HG03558 (cell line): ENCODE data around the gene TBC1D8.
A peak's percentile ranks its signal among the peaks of the same experiment; 100 is the strongest.

Experiments
- ATAC-seq: cut with Tn5 transposase; IDR thresholded peaks from one replicate; pipeline ENCODE4 v1.9.1; 2021; ENCODE audit warnings: moderate number of reproducible peaks; ENCODE audit not compliant: unreplicated experiment; ENCODE audit errors: extremely low read depth

Gene TBC1D8

DNA sequence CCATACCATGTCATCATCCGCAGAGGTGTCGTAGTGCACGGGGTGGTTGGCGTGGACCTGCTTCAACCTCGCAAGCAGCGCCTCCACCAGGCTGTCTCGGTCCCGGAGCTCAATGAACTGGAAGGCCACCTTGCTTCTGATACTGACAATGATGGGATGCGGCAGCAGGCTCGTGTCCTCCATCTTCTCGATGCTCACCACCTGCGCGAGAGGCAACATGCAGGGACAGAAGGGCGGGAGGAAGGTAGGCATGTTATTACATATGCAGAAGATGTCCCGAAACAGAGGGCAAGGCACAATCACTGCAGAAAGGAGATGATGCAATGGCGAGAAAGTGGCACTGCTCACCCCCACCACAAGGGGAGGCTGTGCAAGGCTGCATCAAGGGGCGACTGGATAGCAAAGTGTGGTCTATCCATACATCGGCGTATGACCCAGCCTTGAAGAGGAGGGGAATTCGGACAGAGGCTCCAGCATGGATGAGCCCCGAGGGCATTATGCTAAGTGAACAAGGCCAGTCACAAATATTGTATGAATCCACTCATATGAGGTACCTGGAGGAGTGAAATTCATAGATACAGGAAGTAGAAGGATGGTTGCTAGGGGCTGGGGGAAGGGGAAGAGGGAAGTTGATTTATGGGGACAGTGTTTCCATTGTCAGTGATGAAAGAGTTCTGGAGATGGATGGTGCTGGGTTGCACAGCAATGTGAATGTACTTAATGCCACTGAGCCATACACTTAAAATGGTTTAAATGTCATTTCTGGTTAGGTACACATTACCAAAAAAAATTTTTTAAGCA is 112.5 kb downstream of the TBC1D8 start:
- ATAC-seq: no peak

DNA sequence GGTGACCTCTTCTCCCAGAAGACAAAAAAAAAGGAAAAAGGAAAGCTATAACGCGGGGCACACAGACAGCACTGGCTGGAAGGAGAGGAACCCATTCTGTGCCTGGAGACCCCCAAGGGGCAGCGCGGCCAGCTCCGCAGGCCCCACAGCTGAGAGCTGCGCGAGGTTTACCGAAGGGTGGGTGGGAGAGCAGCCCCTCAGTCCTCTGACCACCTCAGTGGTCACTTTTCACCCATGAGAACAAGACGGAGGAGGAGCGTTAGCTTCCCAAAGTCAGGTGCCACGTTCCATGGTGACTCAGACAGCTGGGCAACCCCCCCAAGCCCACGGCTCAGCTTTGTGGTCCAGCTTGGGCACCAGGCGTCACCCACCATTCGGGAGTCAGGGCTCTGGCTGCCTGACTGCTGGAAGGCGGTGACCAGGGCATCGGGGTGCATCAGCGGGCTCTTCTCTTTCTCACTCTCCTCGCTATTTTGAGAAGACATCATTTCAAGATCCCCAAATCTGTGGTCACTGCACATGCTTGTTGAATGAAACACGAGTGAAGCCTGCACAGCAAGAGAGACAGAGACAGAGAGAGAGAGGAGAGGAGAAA is 113.9 kb downstream of the TBC1D8 start:
- no peak for ATAC-seq

GRCh38 chr2:101036562-101036961 is 114.6 kb downstream of the TBC1D8 start:
- ATAC-seq: no peak

DNA sequence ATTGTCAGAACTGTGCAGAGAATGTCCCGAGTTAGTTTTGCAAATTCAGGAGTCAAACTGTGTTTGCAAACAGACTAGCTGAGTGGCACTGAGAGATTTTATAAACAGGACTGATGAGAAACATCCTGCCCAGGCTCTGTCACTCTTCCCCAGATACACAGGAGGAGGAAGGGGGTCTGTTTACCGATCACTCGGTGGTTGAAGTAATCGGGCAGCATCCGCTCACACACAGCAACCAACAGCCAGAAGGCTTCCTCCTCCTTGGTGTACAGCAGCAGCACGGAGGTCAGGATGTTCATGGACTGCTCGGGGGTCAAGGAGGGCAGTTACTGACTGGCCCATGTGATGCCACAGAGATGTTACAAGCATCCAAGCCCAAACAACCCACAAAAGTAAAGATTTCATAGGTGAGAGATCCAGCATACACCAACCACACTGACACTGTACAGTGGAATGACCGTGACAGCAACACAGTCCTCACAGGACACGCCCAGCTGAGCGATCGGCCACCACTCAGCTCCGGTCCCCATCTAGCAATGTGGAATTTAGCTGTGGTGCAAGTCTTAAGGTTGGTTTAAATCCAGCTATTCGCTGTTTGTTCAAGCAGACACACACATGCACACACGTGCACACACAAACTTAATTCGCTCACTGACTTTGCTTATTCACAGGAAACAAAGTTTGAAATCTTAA is 119.0 kb downstream of the TBC1D8 start:
- no peak for ATAC-seq

DNA sequence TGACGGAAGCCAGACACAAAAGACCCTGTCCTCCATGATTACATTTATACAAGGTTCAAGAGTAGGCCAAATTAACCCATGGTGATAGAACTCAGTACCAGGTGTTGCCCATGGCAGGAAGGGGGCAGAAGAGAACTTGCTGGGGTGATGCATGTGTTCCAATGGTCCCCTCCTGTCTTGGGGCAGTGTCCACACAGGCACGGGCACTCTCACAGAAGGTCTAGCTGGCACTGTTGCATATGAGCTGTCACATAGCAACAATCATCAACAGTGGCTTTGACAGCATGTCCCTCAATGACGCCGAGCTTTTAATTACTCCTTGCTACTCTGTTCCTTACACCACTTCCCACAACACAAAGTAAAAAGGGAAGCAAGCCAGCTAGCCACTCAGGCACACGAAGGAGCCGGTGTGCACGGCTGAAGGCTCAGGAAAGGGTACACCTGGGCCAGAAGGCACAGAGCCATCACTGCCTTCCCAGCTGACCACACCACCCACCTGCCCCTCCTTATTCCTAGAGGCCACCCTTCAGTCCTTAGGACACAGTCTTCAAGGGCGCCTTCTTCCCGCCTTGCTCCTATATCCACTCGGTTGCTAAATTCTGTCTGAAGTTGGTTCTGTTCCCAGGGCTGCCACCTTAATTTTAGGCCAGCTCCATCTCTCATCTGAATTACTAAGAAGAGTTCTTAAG is 120.2 kb downstream of the TBC1D8 start:
- ATAC-seq: no peak

- ATAC-seq: no peak
Observed at GRCh38 chr2:101027852-101028251, 123.3 kb downstream of the TBC1D8 start.

GRCh38 chr2:101026923-101027469 is 124.2 kb downstream of the TBC1D8 start:
- no peak for ATAC-seq

DNA sequence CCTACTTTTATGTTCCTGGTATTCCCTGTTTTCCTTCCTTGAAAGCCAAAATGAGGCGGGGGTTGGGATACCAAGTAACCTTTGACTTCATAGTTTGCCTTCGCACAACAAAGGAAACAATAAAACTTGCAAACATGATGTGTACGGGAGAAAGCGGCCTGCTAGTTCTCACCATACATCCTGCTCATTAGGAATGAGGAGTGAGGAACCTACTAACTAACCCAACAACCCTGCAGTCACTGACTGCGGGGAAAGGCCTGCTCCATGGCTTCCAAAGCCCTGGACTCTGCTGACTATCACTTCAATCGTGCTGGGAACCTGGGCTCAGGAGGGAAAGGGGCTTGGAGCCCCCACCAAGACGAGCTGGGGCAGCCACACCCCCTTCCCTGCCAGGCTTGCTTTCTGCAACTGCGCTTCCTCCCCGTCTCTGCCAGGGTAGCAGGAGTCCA is 124.9 kb downstream of the TBC1D8 start:
- ATAC-seq: no peak

DNA sequence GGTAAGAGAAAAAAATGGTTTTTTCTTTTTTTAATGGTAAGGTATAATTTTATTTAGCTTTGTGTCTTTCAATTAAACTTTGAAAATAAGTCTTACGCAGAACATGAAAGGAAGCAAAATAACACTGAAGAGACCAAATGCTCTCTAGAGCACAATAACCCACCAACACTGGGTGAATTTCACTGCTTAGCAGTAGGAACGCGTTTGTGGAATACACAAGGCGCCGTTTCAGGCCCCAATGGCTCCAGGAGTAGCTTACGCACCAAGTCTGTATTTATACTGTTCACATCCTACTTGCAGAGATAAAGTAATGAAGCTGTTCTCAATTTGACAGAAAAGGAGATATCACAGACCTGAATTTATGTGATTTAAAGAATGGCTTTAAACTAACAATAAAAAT is 125.6 kb downstream of the TBC1D8 start:
- ATAC-seq: no peak

GRCh38 chr2:101023327-101024107 is 127.7 kb downstream of the TBC1D8 start:
- ATAC-seq: no peak

GRCh38 chr2:101022221-101022620 is 129.0 kb downstream of the TBC1D8 start:
- ATAC-seq: no peak

- no peak for ATAC-seq
Observed at GRCh38 chr2:101018934-101019333, 132.2 kb downstream of the TBC1D8 start.

- no peak for ATAC-seq
Observed at GRCh38 chr2:101017371-101017770, 133.8 kb downstream of the TBC1D8 start.

- ATAC-seq: no peak
Observed at GRCh38 chr2:101014264-101014857, 136.8 kb downstream of the TBC1D8 start.

DNA sequence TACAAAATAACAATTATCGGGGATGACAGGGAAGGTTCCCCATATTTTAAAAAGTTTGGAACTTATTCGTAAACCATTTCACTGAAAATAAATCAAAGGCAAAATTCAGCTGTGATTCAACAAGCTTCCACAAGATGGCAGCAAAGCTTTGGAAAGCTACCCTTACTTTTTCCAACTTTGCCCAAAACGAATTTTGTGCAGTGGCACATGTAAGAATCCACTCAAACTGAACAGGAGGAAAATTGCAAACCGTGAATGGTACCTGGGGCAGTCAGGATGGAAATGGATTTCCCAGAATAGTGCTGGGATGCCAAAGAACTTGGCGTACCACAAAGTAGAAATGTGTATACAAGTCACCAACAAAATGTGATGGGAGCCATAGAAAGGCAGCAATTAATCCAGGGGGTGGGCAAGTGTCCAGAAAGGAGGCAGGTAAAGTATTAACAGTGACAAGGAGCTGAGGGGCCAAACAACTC is 138.4 kb downstream of the TBC1D8 start:
- ATAC-seq: no peak

DNA sequence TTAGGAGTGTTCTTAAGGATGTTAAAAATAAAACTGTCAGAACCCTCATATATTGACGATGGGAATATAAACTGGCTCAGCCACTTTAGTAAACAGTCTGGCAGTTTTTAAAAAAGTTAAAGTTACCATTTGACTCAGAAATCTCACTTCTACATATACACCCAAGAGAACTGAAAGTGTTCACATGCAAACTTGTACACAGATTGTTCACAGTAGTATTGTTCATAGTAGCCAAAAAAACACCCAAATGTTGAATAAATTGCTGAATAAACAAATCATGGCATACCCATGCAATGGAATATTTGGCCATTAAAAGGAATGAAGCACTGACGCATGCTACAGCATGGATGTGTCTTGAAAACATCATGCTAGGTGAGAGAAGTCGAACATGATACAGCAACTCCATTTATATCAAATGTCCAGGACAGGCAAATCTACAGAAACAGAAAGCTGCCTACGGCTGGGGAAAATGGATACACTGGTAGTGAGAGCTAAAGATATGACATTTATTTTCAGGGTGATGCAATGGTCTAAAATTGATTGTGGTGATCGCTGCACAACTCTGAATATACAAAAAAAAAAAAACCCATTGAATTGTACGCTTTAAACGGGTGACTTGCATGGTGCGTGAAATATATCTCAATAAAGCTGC is 139.0 kb downstream of the TBC1D8 start:
- ATAC-seq: peak; percentile 81

GRCh38 chr2:101011152-101011551 is 140.0 kb downstream of the TBC1D8 start:
- ATAC-seq: no peak

GRCh38 chr2:101007415-101008345 is 143.5 kb downstream of the TBC1D8 start:
- no peak for ATAC-seq
